K562 (cell line): ENCODE data around the gene FAM120B. TPM values are rescaled to one million over a fixed set of nuclear protein-coding genes. Genes with fewer than 3 reads are reported as not detected.
A peak's percentile ranks its signal among the peaks of the same experiment; 100 is the strongest.

ENCODE experiments used
- ATF7 ChIP-seq: fragments of 450-650 bp; IDR thresholded peaks from 2 replicates; pipeline ENCODE4 v1.7.1; 2014; ENCODE audit warnings: mild to moderate bottlenecking, moderate library complexity
- BDP1 ChIP-seq: IDR thresholded peaks from 3 replicates; pipeline ENCODE4 v1.6.1; 2011; ENCODE audit not compliant: insufficient read length, insufficient read depth
- CBX1 ChIP-seq: sonication (generic); IDR thresholded peaks from 2 replicates; pipeline ENCODE4 v1.6.1; 2016; ENCODE audit warnings: antibody characterized with exemption, low read depth, mild to moderate bottlenecking
- DPF2 ChIP-seq: fragments of 450-650 bp; IDR thresholded peaks from 2 replicates; pipeline ENCODE4 v1.6.1; 2016
- EHMT2 ChIP-seq: fragments of 450-650 bp; IDR thresholded peaks from 2 replicates; pipeline ENCODE4 v1.6.1; 2018; ENCODE audit warnings: antibody characterized with exemption
- FUS ChIP-seq: fragments of 200-400 bp; formaldehyde crosslinking; optimal IDR thresholded peaks from 2 replicates; pipeline ENCODE3; 2017; ENCODE audit warnings: low read depth, low read length
- PREB ChIP-seq: sonication (generic); formaldehyde crosslinking; IDR thresholded peaks from 2 replicates; pipeline ENCODE4 v1.8.1; 2023; ENCODE audit warnings: mild to moderate bottlenecking, missing genetic modification reagents
- RAD21 ChIP-seq, 2 experiments: fragments of 250-450 bp in 1 of 2; fragments of 450-650 bp in 1 of 2; sonication (Bioruptor Pico) in 1 of 2; formaldehyde crosslinking in 1 of 2; IDR thresholded peaks in 1 of 2; conservative IDR thresholded peaks in 1 of 2; 2 replicates each; pipeline versions ENCODE4 v1.4.0 to v1.8.0; 2020 to 2022; ENCODE audit warnings: mild to moderate bottlenecking in 2 of 2, moderate library complexity in 1 of 2
- TRIM24 ChIP-seq, 2 experiments: fragments of 450-650 bp; IDR thresholded peaks; 2 replicates each; pipeline ENCODE4 v1.6.1; 2016
- ZNF174 ChIP-seq: fragments of 250-450 bp; sonication (Bioruptor Pico); IDR thresholded peaks from 2 replicates; pipeline ENCODE4 v1.4.0; 2020; ENCODE audit warnings: mild to moderate bottlenecking
- ZNF175 ChIP-seq: fragments of 200-800 bp; sonication (Bioruptor generic); IDR thresholded peaks from 2 replicates; pipeline ENCODE4 v1.6.1; 2016; ENCODE audit warnings: low read depth, mild to moderate bottlenecking, missing genetic modification characterization, missing compliant biosample characterization
- ZNF23 ChIP-seq: fragments of 250-450 bp; sonication (Bioruptor Pico); IDR thresholded peaks from 2 replicates; pipeline ENCODE4 v1.4.0; 2020; ENCODE audit warnings: mild to moderate bottlenecking
- ZNF41 ChIP-seq: fragments of 250-450 bp; sonication (Bioruptor Pico); conservative IDR thresholded peaks from 2 replicates; pipeline ENCODE4 v1.4.0; 2020; ENCODE audit warnings: mild to moderate bottlenecking
- polyA plus RNA-seq, 8 experiments: library from polyadenylated mRNA; depleted of rRNA in 4 of 8; stranded (reverse) in 5 of 8; unstranded in 3 of 8; fragments of >200 nt; fragmentation: Nextera tagmentation in 2 of 8; fragmentation: Illumina TruSeq in 1 of 8; extraction: Ambion mirVana in 2 of 8; extraction: Trizol in 1 of 8; gene quantifications; 2 replicates each; pipeline versions ENCODE4 v1.2.1 to v1.2.3, GENCODE V29; 2011 to 2014; ENCODE audit warnings: inconsistent platforms in 1 of 8, missing spikeins in 1 of 8
- total RNA-seq, 7 experiments: library from RNA; depleted of rRNA in 6 of 7; stranded (reverse); fragments of >200 nt in 6 of 7; fragmentation: Illumina TruSeq in 2 of 7; extraction: Trizol in 2 of 7; gene quantifications; 2 replicates each; pipeline versions ENCODE4 v1.2.1 to v1.2.3, GENCODE V29; 2011 to 2021; ENCODE audit warnings: low replicate concordance in 1 of 7
- TF ChIP-seq, protein P1 (sequence below): fragments of 450-650 bp; IDR thresholded peaks from 2 replicates; pipeline ENCODE4 v1.6.1; 2016
- TF ChIP-seq, protein P2 (sequence below): sonication (generic); formaldehyde crosslinking; IDR thresholded peaks from 2 replicates; pipeline ENCODE4 v1.4.0; 2020; ENCODE audit warnings: mild to moderate bottlenecking, missing genetic modification reagents
- TF ChIP-seq, protein P3 (sequence below): IDR thresholded peaks from 2 replicates; pipeline ENCODE4 v1.6.1; 2011; ENCODE audit warnings: borderline replicate concordance, low read depth, mild to moderate bottlenecking, moderate library complexity, low read length; ENCODE audit not compliant: insufficient read depth, poor library complexity, severe bottlenecking
- TF ChIP-seq, protein P4 (sequence below): fragments of 150-350 bp; conservative IDR thresholded peaks from 2 replicates; pipeline ENCODE4 v1.6.1; 2014; ENCODE audit warnings: low read length

Gene FAM120B
- total and polyA plus RNA-seq, 9 of the 15 experiments (the other 6 are each of a cell fraction or from before 2014, with no cell fraction given) = 3.5 to 22.6 (median 14.7) TPM

GRCh38 chr6:170306324-170307079 lies at the start of gene FAM120B (continued):
- TF ChIP-seq, protein P1, sequence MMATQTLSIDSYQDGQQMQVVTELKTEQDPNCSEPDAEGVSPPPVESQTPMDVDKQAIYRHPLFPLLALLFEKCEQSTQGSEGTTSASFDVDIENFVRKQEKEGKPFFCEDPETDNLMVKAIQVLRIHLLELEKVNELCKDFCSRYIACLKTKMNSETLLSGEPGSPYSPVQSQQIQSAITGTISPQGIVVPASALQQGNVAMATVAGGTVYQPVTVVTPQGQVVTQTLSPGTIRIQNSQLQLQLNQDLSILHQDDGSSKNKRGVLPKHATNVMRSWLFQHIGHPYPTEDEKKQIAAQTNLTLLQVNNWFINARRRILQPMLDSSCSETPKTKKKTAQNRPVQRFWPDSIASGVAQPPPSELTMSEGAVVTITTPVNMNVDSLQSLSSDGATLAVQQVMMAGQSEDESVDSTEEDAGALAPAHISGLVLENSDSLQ = no peak
- TF ChIP-seq PREB (CRISPR knock-in tag) (no peak), CBX1 (peak; percentile 86; the same call in 1 of the 2 replicates), ATF7 (peak; percentile 79), EHMT2 (peak; percentile 71; the same call in 1 of the 2 replicates), RAD21 (CRISPR knock-in tag; conservative IDR thresholded peaks at IDR 0.05 in 1 of 2, IDR thresholded peaks at IDR 0.05 in 1 of 2) (no peak), TRIM24 (IDR thresholded peaks at IDR 0.05) (no peak), DPF2 (no peak), ZNF175 (CRISPR knock-in tag) (no peak), BDP1 (no peak), ZNF23 (CRISPR knock-in tag) (no peak), ZNF41 (no peak), ZNF174 (CRISPR knock-in tag) (no peak), FUS (no peak)
- TF ChIP-seq, protein P2, sequence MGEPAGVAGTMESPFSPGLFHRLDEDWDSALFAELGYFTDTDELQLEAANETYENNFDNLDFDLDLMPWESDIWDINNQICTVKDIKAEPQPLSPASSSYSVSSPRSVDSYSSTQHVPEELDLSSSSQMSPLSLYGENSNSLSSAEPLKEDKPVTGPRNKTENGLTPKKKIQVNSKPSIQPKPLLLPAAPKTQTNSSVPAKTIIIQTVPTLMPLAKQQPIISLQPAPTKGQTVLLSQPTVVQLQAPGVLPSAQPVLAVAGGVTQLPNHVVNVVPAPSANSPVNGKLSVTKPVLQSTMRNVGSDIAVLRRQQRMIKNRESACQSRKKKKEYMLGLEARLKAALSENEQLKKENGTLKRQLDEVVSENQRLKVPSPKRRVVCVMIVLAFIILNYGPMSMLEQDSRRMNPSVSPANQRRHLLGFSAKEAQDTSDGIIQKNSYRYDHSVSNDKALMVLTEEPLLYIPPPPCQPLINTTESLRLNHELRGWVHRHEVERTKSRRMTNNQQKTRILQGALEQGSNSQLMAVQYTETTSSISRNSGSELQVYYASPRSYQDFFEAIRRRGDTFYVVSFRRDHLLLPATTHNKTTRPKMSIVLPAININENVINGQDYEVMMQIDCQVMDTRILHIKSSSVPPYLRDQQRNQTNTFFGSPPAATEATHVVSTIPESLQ = peak; percentile 18; the same call in 1 of the 2 replicates
- TF ChIP-seq, protein P3, sequence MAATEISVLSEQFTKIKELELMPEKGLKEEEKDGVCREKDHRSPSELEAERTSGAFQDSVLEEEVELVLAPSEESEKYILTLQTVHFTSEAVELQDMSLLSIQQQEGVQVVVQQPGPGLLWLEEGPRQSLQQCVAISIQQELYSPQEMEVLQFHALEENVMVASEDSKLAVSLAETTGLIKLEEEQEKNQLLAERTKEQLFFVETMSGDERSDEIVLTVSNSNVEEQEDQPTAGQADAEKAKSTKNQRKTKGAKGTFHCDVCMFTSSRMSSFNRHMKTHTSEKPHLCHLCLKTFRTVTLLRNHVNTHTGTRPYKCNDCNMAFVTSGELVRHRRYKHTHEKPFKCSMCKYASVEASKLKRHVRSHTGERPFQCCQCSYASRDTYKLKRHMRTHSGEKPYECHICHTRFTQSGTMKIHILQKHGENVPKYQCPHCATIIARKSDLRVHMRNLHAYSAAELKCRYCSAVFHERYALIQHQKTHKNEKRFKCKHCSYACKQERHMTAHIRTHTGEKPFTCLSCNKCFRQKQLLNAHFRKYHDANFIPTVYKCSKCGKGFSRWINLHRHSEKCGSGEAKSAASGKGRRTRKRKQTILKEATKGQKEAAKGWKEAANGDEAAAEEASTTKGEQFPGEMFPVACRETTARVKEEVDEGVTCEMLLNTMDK = no peak
- TF ChIP-seq, protein P4, sequence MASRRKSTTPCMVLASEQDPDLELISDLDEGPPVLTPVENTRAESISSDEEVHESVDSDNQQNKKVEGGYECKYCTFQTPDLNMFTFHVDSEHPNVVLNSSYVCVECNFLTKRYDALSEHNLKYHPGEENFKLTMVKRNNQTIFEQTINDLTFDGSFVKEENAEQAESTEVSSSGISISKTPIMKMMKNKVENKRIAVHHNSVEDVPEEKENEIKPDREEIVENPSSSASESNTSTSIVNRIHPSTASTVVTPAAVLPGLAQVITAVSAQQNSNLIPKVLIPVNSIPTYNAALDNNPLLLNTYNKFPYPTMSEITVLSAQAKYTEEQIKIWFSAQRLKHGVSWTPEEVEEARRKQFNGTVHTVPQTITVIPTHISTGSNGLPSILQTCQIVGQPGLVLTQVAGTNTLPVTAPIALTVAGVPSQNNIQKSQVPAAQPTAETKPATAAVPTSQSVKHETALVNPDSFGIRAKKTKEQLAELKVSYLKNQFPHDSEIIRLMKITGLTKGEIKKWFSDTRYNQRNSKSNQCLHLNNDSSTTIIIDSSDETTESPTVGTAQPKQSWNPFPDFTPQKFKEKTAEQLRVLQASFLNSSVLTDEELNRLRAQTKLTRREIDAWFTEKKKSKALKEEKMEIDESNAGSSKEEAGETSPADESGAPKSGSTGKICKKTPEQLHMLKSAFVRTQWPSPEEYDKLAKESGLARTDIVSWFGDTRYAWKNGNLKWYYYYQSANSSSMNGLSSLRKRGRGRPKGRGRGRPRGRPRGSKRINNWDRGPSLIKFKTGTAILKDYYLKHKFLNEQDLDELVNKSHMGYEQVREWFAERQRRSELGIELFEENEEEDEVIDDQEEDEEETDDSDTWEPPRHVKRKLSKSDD = no peak
